Psoas muscle (tissue), 8 donors: ENCODE measurements around the gene SAMD10. TPM values are rescaled to one million over a fixed set of nuclear protein-coding genes. Genes with fewer than 3 reads are reported as not detected.

ENCODE experiments used
- ATAC-seq, 4 donors: fragments of 200-7000 bp; cut with Tn5 transposase; one replicate each; pipeline ENCODE4 v1.9.1; 2020; ENCODE audit warnings: moderate library complexity in 3 of 4, mild to moderate bottlenecking in 2 of 4
- DNase-seq, 2 donors: peaks; one replicate each; pipeline ENCODE4 v3.0.0-alpha.2; 2020
- H3K27ac ChIP-seq: fragments of 200-600 bp; one replicate; pipeline ENCODE4 v1.8.0; 2022
- H3K27me3 ChIP-seq, 3 donors: fragments of 200-600 bp in 1 of 3; one replicate each; pipeline versions ENCODE4 v1.6.1 to v1.8.0; 2013 to 2022; ENCODE audit warnings: low read length in 2 of 3, mild to moderate bottlenecking in 2 of 3, moderate library complexity in 1 of 3; ENCODE audit not compliant: insufficient read depth in 3 of 3
- H3K36me3 ChIP-seq, 2 donors: fragments of 200-600 bp in 1 of 2; one replicate each; pipeline versions ENCODE4 v1.6.1 to v1.8.0; 2013 to 2022; ENCODE audit warnings: low read depth in 1 of 2, mild to moderate bottlenecking in 1 of 2, moderate library complexity in 1 of 2; ENCODE audit not compliant: insufficient read depth in 1 of 2
- H3K4me1 ChIP-seq: fragments of 200-600 bp; one replicate; pipeline ENCODE4 v1.8.0; 2022
- H3K4me3 ChIP-seq: fragments of 200-600 bp; one replicate; pipeline ENCODE4 v1.8.0; 2022; ENCODE audit warnings: mild to moderate bottlenecking
- H3K9me3 ChIP-seq: fragments of 200-600 bp; one replicate; pipeline ENCODE4 v1.8.0; 2022
- CTCF ChIP-seq: fragments of 200-600 bp; IDR thresholded peaks from one replicate; pipeline ENCODE4 v1.8.0; 2022; ENCODE audit warnings: antibody characterized with exemption
- WGBS, 3 donors: extraction: QIAGEN DNeasy Blood & Tissue Kit; methylation state at CpG; one replicate each; pipeline versions ENCODE4 v1.1.6 to v1.1.7; 2013; 5-methylcytosine and 5-hydroxymethylcytosine counted together
- intact Hi-C, 2 donors: fragments of 100-400 bp; cut with DNase I; formaldehyde crosslinking; loops; one replicate each; pipeline versions ENCODE4 v1.11.0 to v1.14.2; 2022
- polyA plus RNA-seq, 3 donors: library from polyadenylated mRNA; stranded (reverse); fragments of 200-250 nt; gene quantifications; one replicate each; pipeline ENCODE4 v1.2.3, GENCODE V29; 2013
- total RNA-seq, 4 donors: library from RNA; stranded (reverse); fragmentation: NEBNext Ultra II Directional in 2 of 4; extraction: Animal tissue kit (Norgen Biotek cat#: 25700) in 2 of 4; gene quantifications; one replicate each; pipeline versions ENCODE4 v1.2.1 to v1.2.4, GENCODE V29; 2021 to 2023
- donor health status: healthy with polysubstance abuse.
- donor health status: DM: no; HTN: no; CAD: no; lungs with moderate emphysema.
- donor health status: Bipolar disorder and iron deficiency.
- donor health status: healthy.
- donor health status: DM: yes; HTN: yes; CAD: no.
- donor health status: DM: no; HTN: no; CAD: no.
- donor health status: DM: no; HTN: no; CAD: no.
- donor health status: DM: yes; HTN: yes; CAD: no.

The SAMD10 gene
- total and polyA plus RNA-seq, 7 donors, result 0.32 to 5.5 (median 0.56) TPM

GRCh38 chr20:63944078-63944941 lies 35.1 kb downstream of the SAMD10 start:
- Histone ChIP-seq H3K4me1 (peaks cover 46% of the 10 kb centered on the region), H3K27me3 (no peaks in the 10 kb centered on the region), H3K4me3 (no peak overlapping the region), H3K36me3 (peaks cover 5 to 60% of the 10 kb centered on the region in 2 donors), H3K27ac (no peak overlapping the region), H3K9me3 (no peaks in the 10 kb centered on the region)
- intact Hi-C loops, result no loop called here
- WGBS, 3 donors, result 85 to 90% (median 86%) methylated on average over 30 to 35 of the region's 35 CpGs
- no peak for ATAC-seq
- TF ChIP-seq CTCF, result no peak
- DNase-seq, result peak; percentile 15 to 46

- no peaks in the 10 kb centered on the region for H3K27me3 ChIP-seq
- WGBS, 3 donors, result 93 to 98% (median 95%) methylated on average over 3 of the region's 3 CpGs
- ATAC-seq (no peak), DNase-seq (no peak)
- intact Hi-C loops, result no loop called here
- no peak for TF ChIP-seq CTCF
- no peaks in the 10 kb centered on the region for H3K9me3 ChIP-seq
- peaks cover 5 to 66% of the 10 kb centered on the region in 2 donors for H3K36me3 ChIP-seq
- peaks cover 40% of the 10 kb centered on the region for H3K4me1 ChIP-seq
- H3K27ac ChIP-seq, result no peak overlapping the region
- H3K4me3 ChIP-seq, result no peak overlapping the region
These were observed 35.7 kb downstream of the SAMD10 start for GRCh38 chr20:63943808-63944077.

- 57 to 65% (median 60%) methylated on average over 16 to 19 of the region's 19 CpGs for WGBS, 3 donors
- no peak for ATAC-seq
- Histone ChIP-seq H3K36me3 (peaks cover 5 to 72% of the 10 kb centered on the region in 2 donors), H3K4me1 (peaks cover 36% of the 10 kb centered on the region), H3K4me3 (no peak overlapping the region), H3K27me3 (no peaks in the 10 kb centered on the region), H3K27ac (peak overlapping the region; percentile 69), H3K9me3 (no peaks in the 10 kb centered on the region)
- no peak for TF ChIP-seq CTCF
- DNase-seq, result peak; percentile 17 to 59
- intact Hi-C loops, result no loop called here
These were observed 36.3 kb downstream of the SAMD10 start for GRCh38 chr20:63942969-63943807.

- Histone ChIP-seq H3K27me3 (no peaks in the 10 kb centered on the region), H3K27ac (peak overlapping the region; percentile 69), H3K9me3 (no peaks in the 10 kb centered on the region), H3K4me3 (no peak overlapping the region), H3K4me1 (peaks cover 28% of the 10 kb centered on the region), H3K36me3 (peaks cover 5 to 75% of the 10 kb centered on the region in 2 donors)
- ATAC-seq (no peak), DNase-seq (peak; percentile 35 to 71)
- 56 to 69% (median 69%) methylated on average over 28 to 30 of the region's 30 CpGs for WGBS, 3 donors
- TF ChIP-seq CTCF, result no peak
- intact Hi-C loops, result no loop called here
These were observed 37.0 kb downstream of the SAMD10 start for GRCh38 chr20:63942250-63942951.
